ENCODE data around the gene NOXA1.

NOXA1 gene

DNA sequence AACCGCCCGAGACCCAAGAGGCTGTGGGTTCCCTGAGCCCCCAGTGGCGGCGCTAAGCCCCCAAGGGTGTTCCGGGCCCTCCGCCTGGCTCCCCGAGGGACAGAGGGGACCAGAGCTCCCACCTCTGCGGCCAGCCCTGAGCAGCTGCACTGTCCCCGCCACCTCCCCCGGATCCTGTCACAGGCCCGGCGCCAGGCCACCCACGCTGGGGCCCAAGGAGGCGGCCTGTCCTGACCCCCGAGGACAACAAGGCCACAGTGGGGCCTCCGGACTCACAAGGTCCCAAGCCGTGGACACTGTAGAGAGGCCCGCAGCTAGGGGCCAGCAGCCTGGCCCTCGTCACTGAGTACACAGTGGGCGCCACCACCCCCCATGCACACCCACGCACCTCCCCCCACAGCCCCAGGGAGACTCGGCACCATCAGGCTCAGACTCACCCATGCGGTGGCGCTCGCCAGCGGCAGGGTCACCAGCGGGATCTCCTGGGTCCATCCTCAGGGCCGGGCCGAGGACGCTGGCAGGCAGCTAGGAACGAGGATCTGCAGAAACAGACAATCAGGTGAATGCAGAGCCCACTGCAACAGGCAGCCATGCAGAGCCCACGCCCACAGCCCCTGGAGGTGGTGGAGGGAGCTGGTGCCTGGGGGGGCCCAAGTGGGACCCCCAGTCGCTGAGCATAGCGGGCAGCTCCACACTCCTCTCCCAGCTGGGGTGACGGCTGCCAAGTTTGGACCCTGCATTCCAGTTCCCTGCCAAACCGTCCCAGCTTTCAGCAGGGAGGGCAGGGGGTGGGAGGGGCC lies 28.1 kb upstream of the NOXA1 start:
- in situ Hi-C loops (cut with HindIII; ENCODE audit: low sequenced_read_pairs), result no loop called here
- no peak for DNase-seq (ENCODE audit: low read depth)
- no peak overlapping the region for H3K4me3 ChIP-seq (ENCODE audit: low read depth, low read length)
- TF ChIP-seq, protein P1, sequence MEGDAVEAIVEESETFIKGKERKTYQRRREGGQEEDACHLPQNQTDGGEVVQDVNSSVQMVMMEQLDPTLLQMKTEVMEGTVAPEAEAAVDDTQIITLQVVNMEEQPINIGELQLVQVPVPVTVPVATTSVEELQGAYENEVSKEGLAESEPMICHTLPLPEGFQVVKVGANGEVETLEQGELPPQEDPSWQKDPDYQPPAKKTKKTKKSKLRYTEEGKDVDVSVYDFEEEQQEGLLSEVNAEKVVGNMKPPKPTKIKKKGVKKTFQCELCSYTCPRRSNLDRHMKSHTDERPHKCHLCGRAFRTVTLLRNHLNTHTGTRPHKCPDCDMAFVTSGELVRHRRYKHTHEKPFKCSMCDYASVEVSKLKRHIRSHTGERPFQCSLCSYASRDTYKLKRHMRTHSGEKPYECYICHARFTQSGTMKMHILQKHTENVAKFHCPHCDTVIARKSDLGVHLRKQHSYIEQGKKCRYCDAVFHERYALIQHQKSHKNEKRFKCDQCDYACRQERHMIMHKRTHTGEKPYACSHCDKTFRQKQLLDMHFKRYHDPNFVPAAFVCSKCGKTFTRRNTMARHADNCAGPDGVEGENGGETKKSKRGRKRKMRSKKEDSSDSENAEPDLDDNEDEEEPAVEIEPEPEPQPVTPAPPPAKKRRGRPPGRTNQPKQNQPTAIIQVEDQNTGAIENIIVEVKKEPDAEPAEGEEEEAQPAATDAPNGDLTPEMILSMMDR (IDR thresholded peaks at IDR 0.05; ENCODE audit: low read depth, low read length, missing control alignments), result no peak

DNA sequence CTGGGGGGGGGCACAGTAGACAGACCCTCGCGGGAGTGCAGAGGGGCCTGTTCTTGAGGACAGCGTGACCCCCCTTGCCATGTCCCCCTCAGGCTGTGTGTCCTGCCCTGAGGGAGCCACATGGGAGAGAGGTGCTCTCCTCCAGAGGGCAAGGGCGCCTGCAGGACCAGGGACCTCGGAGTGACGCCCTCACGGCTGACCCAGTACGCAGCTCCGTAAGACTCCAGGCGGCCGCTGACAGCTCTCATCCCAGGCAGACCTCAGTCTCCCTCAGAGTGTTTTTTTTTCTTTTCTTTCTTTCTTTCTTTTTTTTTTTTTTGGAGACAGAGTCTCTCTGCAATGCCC lies 27.6 kb upstream of the NOXA1 start:
- DNase-seq (ENCODE audit: low read depth), result no peak
- TF ChIP-seq, protein P1 (IDR thresholded peaks at IDR 0.05; ENCODE audit: low read depth, low read length, missing control alignments), result no peak
- in situ Hi-C loops (cut with HindIII; ENCODE audit: low sequenced_read_pairs), result no loop called here
- H3K4me3 ChIP-seq (ENCODE audit: low read depth, low read length), result no peak overlapping the region

DNA sequence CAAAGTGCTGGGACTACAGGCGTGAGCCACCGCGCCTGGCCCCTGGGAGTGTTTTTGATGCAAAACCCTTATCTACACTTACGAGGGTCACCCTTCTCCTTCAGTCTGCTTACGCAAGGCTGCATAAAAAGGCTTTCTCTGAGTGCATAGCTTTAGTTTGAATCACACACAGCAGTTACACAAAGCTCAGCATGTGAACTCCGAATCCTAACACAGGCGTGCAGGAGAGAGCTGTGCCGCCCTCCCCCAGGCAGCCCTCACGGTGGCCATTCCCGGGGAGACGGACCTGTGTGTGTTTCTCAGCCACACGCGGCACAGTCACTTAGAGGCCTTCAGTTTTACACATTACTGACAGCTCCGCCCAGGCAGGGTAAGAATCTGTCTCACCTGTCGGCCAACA lies 27.0 kb upstream of the NOXA1 start:
- no peak overlapping the region for H3K4me3 ChIP-seq (ENCODE audit: low read depth, low read length)
- DNase-seq (ENCODE audit: low read depth), result peak; percentile 66
- TF ChIP-seq, protein P1 (IDR thresholded peaks at IDR 0.05; ENCODE audit: low read depth, low read length, missing control alignments), result no peak
- in situ Hi-C loops (cut with HindIII; ENCODE audit: low sequenced_read_pairs), result no loop called here

DNA sequence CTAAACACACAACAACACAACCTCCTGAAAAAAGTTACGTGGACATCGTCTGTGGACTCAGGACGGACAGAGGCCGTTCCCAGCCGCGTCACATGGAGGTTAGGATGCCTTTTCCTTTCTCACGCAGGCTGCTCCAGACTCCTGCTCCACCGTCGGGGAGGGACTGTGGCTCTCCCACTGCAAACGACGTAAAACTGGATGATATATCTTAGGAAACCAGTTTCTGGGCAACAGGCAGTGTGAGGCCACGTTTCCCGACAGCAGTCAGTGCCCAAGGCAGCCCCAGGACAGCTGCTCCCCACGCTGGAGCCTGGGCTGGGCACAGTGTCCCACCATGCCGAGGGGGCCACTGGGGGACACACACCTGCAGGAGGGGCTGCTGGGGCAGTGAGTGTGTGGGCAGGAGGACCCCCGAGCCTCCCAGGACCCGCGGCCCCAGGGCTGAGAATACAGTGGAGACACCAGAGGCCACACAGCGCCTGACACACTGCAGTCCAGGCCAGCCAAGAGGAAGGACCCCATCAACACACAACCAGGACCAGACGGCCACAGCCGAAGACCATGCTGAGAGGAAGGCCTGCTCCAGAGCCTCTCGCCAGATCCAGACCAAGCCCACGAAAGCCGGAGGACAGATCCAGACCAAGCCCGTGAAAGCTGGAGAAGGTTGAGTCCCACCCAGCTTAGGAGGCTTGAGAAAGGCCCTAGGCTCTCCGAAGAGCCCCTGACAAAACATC lies 26.4 kb upstream of the NOXA1 start:
- TF ChIP-seq, protein P1 (IDR thresholded peaks at IDR 0.05; ENCODE audit: low read depth, low read length, missing control alignments), result no peak
- in situ Hi-C loops (cut with HindIII; ENCODE audit: low sequenced_read_pairs), result no loop called here
- no peak for DNase-seq (ENCODE audit: low read depth)
- no peak overlapping the region for H3K4me3 ChIP-seq (ENCODE audit: low read depth, low read length)

DNA sequence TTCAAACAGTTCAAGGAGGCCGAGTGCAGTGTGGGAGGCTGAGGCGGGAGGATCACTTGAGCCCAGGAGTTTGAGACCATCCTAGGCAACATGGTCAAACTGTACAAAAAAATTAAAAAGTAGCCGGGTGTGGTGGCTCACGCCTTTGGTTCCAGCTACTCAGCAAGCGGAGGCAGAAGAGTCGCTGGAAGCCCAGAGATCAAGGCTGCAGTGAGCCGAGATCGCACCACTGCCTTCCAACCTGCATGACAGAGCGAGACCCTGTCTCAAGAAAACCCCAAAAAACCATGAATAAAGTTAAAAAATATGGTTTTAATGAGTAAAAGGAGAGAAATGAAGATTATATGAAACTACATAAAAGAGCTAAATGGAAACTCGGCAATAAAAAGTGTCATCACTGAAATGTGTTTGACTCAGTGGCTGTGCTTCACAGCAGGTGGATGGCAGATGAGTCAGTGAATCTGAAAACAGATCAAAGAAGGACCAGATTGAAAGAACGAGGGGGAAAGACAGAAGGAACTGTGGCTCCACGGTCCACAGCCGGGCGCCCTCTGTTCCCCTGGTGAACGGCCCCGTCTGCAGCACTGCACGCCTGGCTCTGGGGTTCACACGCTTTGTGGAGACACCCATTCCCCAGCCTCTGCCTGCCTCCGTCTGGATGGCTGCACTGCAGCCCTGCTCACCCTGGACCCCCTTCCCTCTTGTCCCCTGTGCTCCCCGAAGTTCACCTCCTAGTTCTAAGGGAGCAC lies 25.3 kb upstream of the NOXA1 start:
- H3K4me3 ChIP-seq (ENCODE audit: low read depth, low read length), result no peak overlapping the region
- TF ChIP-seq, protein P1 (IDR thresholded peaks at IDR 0.05; ENCODE audit: low read depth, low read length, missing control alignments), result no peak
- in situ Hi-C loops (cut with HindIII; ENCODE audit: low sequenced_read_pairs), result no loop called here

More for the DNA sequence above, 25.3 kb upstream of the NOXA1 start:
- no peak for DNase-seq (ENCODE audit: low read depth)

Data from astrocyte of the cerebellum (primary cell).